PC-9 (cell line): Measurements from ENCODE around the gene COMMD10. TPM values are rescaled to one million over a fixed set of nuclear protein-coding genes. Genes with fewer than 3 reads are reported as not detected.

Experiments
- BruUV-seq: library from RNA; stranded (reverse); fragments of 400-500 nt; replicated peaks from 2 replicates; lab custom pipeline; 2021; lab: Mats Ljungman, UMichigan
- CTCF ChIA-PET: fragments of 300-600 bp; sonication (Branson Sonifier 250); formaldehyde crosslinking; loops from one replicate; lab custom pipeline; 2022; ENCODE audit warnings: antibody characterized with exemption; lab: Charles Lee
- POLR2A ChIA-PET: fragments of 300-600 bp; sonication (Branson Sonifier 250); formaldehyde crosslinking; loops from one replicate; lab custom pipeline; 2022; ENCODE audit warnings: antibody characterized with exemption; ENCODE audit not compliant: unreplicated experiment; lab: Charles Lee
- DNase-seq, 2 experiments: peaks; one replicate each; pipeline versions ENCODE4 v3.0.0 to v3.0.0-alpha.2; 2015 to 2022; ENCODE audit warnings: mixed read lengths in 1 of 2
- H2AFZ ChIP-seq: fragments of 200-600 bp; sonication (generic); 2 replicates; pipeline ENCODE4 v1.8.1; 2017; ENCODE audit warnings: antibody characterized with exemption
- H3F3A ChIP-seq: fragments of 200-600 bp; sonication (generic); 2 replicates; pipeline ENCODE4 v1.8.1; 2017; ENCODE audit warnings: antibody characterized with exemption, mild to moderate bottlenecking, low read depth; ENCODE audit not compliant: insufficient read depth
- H3K27ac ChIP-seq: fragments of 200-600 bp; sonication (generic); 2 replicates; pipeline ENCODE4 v1.6.1; 2016; ENCODE audit warnings: mixed run types
- H3K27me3 ChIP-seq: fragments of 200-600 bp; sonication (generic); 2 replicates; pipeline ENCODE4 v1.6.1; 2016; ENCODE audit warnings: low read depth, mixed run types; ENCODE audit not compliant: insufficient read depth
- H3K36me3 ChIP-seq: fragments of 200-600 bp; sonication (generic); 2 replicates; pipeline ENCODE4 v1.6.1; 2016; ENCODE audit warnings: low read depth, mixed run types
- H3K4me1 ChIP-seq: fragments of 200-600 bp; sonication (generic); replicated peaks from 2 replicates; pipeline ENCODE4 v1.6.1; 2016; ENCODE audit warnings: mixed run types; ENCODE audit not compliant: insufficient read depth
- H3K4me2 ChIP-seq: fragments of 200-600 bp; sonication (generic); 2 replicates; pipeline ENCODE4 v1.6.1; 2017; ENCODE audit warnings: mixed run types
- H3K4me3 ChIP-seq: fragments of 200-600 bp; sonication (generic); 2 replicates; pipeline ENCODE4 v1.6.1; 2016; ENCODE audit warnings: mixed run types
- H3K79me2 ChIP-seq: fragments of 200-600 bp; sonication (generic); 2 replicates; pipeline ENCODE4 v1.6.1; 2017; ENCODE audit warnings: low read depth, mixed run types
- H3K9me2 ChIP-seq: fragments of 200-600 bp; sonication (generic); 2 replicates; pipeline ENCODE4 v1.8.1; 2017; ENCODE audit warnings: mild to moderate bottlenecking; ENCODE audit not compliant: insufficient read depth
- H3K9me3 ChIP-seq: fragments of 200-600 bp; sonication (generic); 2 replicates; pipeline ENCODE4 v1.8.1; 2016; ENCODE audit warnings: low read depth; ENCODE audit not compliant: insufficient read depth
- H4K20me1 ChIP-seq: fragments of 200-600 bp; sonication (generic); 2 replicates; pipeline ENCODE4 v1.8.1; 2017; ENCODE audit not compliant: insufficient read depth
- EZH2 ChIP-seq: fragments of 200-600 bp; sonication (generic); IDR thresholded peaks from 2 replicates; pipeline ENCODE4 v1.8.0; 2017; ENCODE audit warnings: antibody characterized with exemption, low read depth
- intact Hi-C: fragments of 100-400 bp; cut with micrococcal nuclease; formaldehyde crosslinking; loops from one replicate; pipeline ENCODE4 v1.10.0; 2022; ENCODE audit not compliant: unreplicated experiment
- total RNA-seq: library from RNA; stranded (reverse); gene quantifications from 2 replicates; pipeline ENCODE4 v1.2.3, GENCODE V29; 2021
- TF ChIP-seq, protein P1 (sequence below): fragments of 200-600 bp; sonication (generic); conservative IDR thresholded peaks from 2 replicates; pipeline ENCODE4 v1.6.1; 2017; ENCODE audit warnings: mixed run types, antibody characterized with exemption, mild to moderate bottlenecking, moderate library complexity

The COMMD10 gene
- total RNA-seq, 1 experiment from 2014 or later, result 17.9 TPM

DNA sequence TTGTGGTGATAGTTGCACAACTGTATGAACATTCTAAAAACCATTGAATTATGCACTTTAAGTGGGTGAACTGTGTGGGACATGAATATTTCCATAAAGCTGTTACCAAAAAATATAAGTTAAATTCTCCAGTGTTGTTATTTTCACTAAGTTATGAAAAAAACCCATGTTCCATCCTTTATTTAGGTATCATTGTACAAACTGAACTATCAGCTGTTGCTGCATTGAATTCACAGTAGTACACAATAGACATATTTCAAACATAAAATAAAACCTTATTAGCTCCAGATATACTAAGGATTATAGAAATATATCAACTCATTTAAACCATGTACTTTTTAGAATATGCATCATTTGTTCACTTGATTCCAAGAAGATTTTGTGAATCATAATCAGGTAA is 192.1 kb downstream of the COMMD10 start:
- no peak overlapping the region for H3K27ac ChIP-seq
- no peaks in the 10 kb centered on the region for H4K20me1 ChIP-seq
- H3K36me3 ChIP-seq, result no peaks in the 10 kb centered on the region
- no peaks in the 10 kb centered on the region for H3K79me2 ChIP-seq
- H2AFZ ChIP-seq, result no peak overlapping the region
- ChIA-PET CTCF (no interaction called here), POLR2A (no interaction called here)
- no peaks in the 10 kb centered on the region for H3K4me1 ChIP-seq
- TF ChIP-seq, protein P1, sequence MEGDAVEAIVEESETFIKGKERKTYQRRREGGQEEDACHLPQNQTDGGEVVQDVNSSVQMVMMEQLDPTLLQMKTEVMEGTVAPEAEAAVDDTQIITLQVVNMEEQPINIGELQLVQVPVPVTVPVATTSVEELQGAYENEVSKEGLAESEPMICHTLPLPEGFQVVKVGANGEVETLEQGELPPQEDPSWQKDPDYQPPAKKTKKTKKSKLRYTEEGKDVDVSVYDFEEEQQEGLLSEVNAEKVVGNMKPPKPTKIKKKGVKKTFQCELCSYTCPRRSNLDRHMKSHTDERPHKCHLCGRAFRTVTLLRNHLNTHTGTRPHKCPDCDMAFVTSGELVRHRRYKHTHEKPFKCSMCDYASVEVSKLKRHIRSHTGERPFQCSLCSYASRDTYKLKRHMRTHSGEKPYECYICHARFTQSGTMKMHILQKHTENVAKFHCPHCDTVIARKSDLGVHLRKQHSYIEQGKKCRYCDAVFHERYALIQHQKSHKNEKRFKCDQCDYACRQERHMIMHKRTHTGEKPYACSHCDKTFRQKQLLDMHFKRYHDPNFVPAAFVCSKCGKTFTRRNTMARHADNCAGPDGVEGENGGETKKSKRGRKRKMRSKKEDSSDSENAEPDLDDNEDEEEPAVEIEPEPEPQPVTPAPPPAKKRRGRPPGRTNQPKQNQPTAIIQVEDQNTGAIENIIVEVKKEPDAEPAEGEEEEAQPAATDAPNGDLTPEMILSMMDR, result no peak
- no peak for TF ChIP-seq EZH2
- H3K4me2 ChIP-seq, result no peak overlapping the region
- H3K9me2 ChIP-seq, result no peaks in the 10 kb centered on the region; the same call in 1 of the 2 replicates
- BruUV-seq, result no TSS peak
- peaks cover 12% of the 10 kb centered on the region for H3K9me3 ChIP-seq
- no peaks in the 10 kb centered on the region for H3K27me3 ChIP-seq
- intact Hi-C loops, result no loop called here
- H3F3A ChIP-seq, result no peaks in the 10 kb centered on the region
- no peak overlapping the region for H3K4me3 ChIP-seq
- no peak for DNase-seq

GRCh38 chr5:116280149-116280803 is 195.5 kb downstream of the COMMD10 start:
- BruUV-seq, result no TSS peak
- H3K27me3 ChIP-seq, result no peaks in the 10 kb centered on the region
- no peak overlapping the region for H2AFZ ChIP-seq
- H3K9me3 ChIP-seq, result peaks cover 12% of the 10 kb centered on the region
- DNase-seq, result no peak
- POLR2A ChIA-PET, result no interaction called here
- H3K9me2 ChIP-seq, result no peaks in the 10 kb centered on the region; the same call in 1 of the 2 replicates
- TF ChIP-seq, protein P1, result no peak
- TF ChIP-seq EZH2, result no peak
- H3K4me1 ChIP-seq, result no peaks in the 10 kb centered on the region
- no peaks in the 10 kb centered on the region for H3K79me2 ChIP-seq
- no peaks in the 10 kb centered on the region for H3F3A ChIP-seq
- no peaks in the 10 kb centered on the region for H4K20me1 ChIP-seq
- no peaks in the 10 kb centered on the region for H3K36me3 ChIP-seq
- H3K4me3 ChIP-seq, result no peak overlapping the region
- H3K4me2 ChIP-seq, result no peak overlapping the region
- intact Hi-C loops, result no loop called here
- no peak overlapping the region for H3K27ac ChIP-seq
- CTCF ChIA-PET, result no interaction called here

- Histone ChIP-seq H3K9me3 (peaks cover 12% of the 10 kb centered on the region), H3K27ac (no peak overlapping the region), H3F3A (no peaks in the 10 kb centered on the region), H3K4me3 (no peak overlapping the region), H3K4me1 (no peaks in the 10 kb centered on the region), H4K20me1 (no peaks in the 10 kb centered on the region), H3K79me2 (no peaks in the 10 kb centered on the region), H3K27me3 (no peaks in the 10 kb centered on the region), H2AFZ (no peak overlapping the region), H3K4me2 (no peak overlapping the region), H3K9me2 (no peaks in the 10 kb centered on the region; the same call in 1 of the 2 replicates), H3K36me3 (no peaks in the 10 kb centered on the region)
- no peak for DNase-seq
- intact Hi-C loops, result no loop called here
- ChIA-PET POLR2A (no interaction called here), CTCF (no interaction called here)
- TF ChIP-seq, protein P1, result no peak
- no peak for TF ChIP-seq EZH2
- no TSS peak for BruUV-seq
Observed at GRCh38 chr5:116281309-116281708, 196.5 kb downstream of the COMMD10 start.
